ENCODE measurements around the gene SLC5A2. TPM values are rescaled to one million over a fixed set of nuclear protein-coding genes. Genes with fewer than 3 reads are reported as not detected.

SLC5A2 gene
- total and polyA plus RNA-seq, 2 of the 13 experiments (the other 11 are each of a cell fraction or from before 2014, with no cell fraction given), result 0.24 to 0.97 TPM

DNA sequence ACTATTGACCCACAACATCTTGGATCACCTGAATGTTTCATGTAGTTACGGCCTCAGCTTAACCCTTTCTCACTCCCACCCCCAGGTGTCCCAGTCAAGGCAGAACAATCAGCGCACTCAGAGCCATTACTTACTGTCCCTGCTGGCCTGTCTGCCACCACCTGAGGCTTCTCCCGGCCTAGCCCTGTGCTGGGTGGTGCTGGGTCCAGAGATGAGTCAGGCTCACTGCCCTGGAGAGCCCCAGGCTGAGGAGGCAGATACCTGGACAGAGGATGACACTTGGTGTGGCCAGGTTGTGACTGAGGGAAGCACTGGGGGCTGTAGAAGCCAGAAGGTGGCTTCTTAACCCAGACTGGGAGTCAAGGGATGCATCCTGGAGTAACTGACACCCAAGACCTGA, 4.0 kb upstream of the SLC5A2 start:
- ChIA-PET POLR2A (interaction anchor here (1.5 to 5.0 kb wide), 4 partner anchors 20 to 234 kb away, joined by 4 to 110 read pairs (median 10); partner anchors contain the start of gene ARMC5), CTCF (ENCODE audit: low intra/inter-chr PET ratio, low total read pairs) (no interaction called here)
- no peaks in the 10 kb centered on the region for H3K79me2 ChIP-seq (ENCODE audit: insufficient read depth, low read length)
- H3K4me2 ChIP-seq (ENCODE audit: low read depth, low read length), result no peak overlapping the region
- WGBS (ENCODE audit: low lambda C conversion rate), result 60% methylated on average over 3 of the region's 3 CpGs
- in situ Hi-C loops (cut with HindIII; ENCODE audit: extremely low pct_ligation_motif_present, low pct_unique_long_range_greater_than_20kb) (no loop called here), intact Hi-C loops (cut with micrococcal nuclease; ENCODE audit: unreplicated experiment) (loop anchor here (5.0 kb wide), 1 partner anchor 218 kb away; no protein-coding TSS in a partner anchor)
- TF ChIP-seq TCF7 (IDR thresholded peaks at IDR 0.05; ENCODE audit: low read depth) (no peak), ZNF605 (CRISPR knock-in tag; IDR thresholded peaks at IDR 0.05) (0 out of 2 replicates have a peak, but pooled peaks have one; percentile 30), ZNF720 (CRISPR knock-in tag; IDR thresholded peaks at IDR 0.05) (no peak), MTF1 (CRISPR knock-in tag; IDR thresholded peaks at IDR 0.05) (no peak), ZNF782 (CRISPR knock-in tag; IDR thresholded peaks at IDR 0.05; ENCODE audit: borderline replicate concordance) (no peak), AHR (CRISPR knock-in tag; IDR thresholded peaks at IDR 0.05) (no peak)
- TF ChIP-seq, protein P1, sequence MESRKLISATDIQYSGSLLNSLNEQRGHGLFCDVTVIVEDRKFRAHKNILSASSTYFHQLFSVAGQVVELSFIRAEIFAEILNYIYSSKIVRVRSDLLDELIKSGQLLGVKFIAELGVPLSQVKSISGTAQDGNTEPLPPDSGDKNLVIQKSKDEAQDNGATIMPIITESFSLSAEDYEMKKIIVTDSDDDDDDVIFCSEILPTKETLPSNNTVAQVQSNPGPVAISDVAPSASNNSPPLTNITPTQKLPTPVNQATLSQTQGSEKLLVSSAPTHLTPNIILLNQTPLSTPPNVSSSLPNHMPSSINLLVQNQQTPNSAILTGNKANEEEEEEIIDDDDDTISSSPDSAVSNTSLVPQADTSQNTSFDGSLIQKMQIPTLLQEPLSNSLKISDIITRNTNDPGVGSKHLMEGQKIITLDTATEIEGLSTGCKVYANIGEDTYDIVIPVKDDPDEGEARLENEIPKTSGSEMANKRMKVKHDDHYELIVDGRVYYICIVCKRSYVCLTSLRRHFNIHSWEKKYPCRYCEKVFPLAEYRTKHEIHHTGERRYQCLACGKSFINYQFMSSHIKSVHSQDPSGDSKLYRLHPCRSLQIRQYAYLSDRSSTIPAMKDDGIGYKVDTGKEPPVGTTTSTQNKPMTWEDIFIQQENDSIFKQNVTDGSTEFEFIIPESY (CRISPR knock-in tag; IDR thresholded peaks at IDR 0.05), result peak; percentile 32; the same call in 1 of the 2 replicates
- TF ChIP-seq, protein P2, sequence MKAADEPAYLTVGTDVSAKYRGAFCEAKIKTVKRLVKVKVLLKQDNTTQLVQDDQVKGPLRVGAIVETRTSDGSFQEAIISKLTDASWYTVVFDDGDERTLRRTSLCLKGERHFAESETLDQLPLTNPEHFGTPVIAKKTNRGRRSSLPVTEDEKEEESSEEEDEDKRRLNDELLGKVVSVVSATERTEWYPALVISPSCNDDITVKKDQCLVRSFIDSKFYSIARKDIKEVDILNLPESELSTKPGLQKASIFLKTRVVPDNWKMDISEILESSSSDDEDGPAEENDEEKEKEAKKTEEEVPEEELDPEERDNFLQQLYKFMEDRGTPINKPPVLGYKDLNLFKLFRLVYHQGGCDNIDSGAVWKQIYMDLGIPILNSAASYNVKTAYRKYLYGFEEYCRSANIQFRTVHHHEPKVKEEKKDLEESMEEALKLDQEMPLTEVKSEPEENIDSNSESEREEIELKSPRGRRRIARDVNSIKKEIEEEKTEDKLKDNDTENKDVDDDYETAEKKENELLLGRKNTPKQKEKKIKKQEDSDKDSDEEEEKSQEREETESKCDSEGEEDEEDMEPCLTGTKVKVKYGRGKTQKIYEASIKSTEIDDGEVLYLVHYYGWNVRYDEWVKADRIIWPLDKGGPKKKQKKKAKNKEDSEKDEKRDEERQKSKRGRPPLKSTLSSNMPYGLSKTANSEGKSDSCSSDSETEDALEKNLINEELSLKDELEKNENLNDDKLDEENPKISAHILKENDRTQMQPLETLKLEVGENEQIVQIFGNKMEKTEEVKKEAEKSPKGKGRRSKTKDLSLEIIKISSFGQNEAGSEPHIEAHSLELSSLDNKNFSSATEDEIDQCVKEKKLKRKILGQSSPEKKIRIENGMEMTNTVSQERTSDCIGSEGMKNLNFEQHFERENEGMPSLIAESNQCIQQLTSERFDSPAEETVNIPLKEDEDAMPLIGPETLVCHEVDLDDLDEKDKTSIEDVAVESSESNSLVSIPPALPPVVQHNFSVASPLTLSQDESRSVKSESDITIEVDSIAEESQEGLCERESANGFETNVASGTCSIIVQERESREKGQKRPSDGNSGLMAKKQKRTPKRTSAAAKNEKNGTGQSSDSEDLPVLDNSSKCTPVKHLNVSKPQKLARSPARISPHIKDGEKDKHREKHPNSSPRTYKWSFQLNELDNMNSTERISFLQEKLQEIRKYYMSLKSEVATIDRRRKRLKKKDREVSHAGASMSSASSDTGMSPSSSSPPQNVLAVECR (CRISPR knock-in tag; IDR thresholded peaks at IDR 0.05; ENCODE audit: borderline replicate concordance), result no peak
- ATAC-seq (no peak), FAIRE-seq (no peak), DNase-seq (ENCODE audit: low spot score) (no peak)
- no peak overlapping the region for H3K27ac ChIP-seq (ENCODE audit: extremely low read length, insufficient read depth, low read length)
- no peak overlapping the region for H3K9ac ChIP-seq (ENCODE audit: insufficient read depth, low read depth, low read length)
- peaks cover 63% of the 10 kb centered on the region for H3K4me1 ChIP-seq (ENCODE audit: insufficient read depth, low read length)
- H2AFZ ChIP-seq (ENCODE audit: low read length), result no peak overlapping the region
- peaks cover 0 to 21% of the 10 kb centered on the region in 2 experiments; a peak in 4 of 5 replicates for H3K27me3 ChIP-seq (ENCODE audit: control insufficient read depth in 1 of 2, insufficient read depth in 2 of 2, low read length in 2 of 2)
- H3K4me3 ChIP-seq (replicated peaks in 1 of 3; ENCODE audit: insufficient read depth in 1 of 3, low read depth in 2 of 3, low read length in 3 of 3), result no peak overlapping the region
- no peaks in the 10 kb centered on the region for H4K20me1 ChIP-seq (ENCODE audit: insufficient read depth, low read length)
- no peaks in the 10 kb centered on the region for H3K36me3 ChIP-seq (replicated peaks in 1 of 2; ENCODE audit: control insufficient read depth in 1 of 2, insufficient read depth in 2 of 2, low read length in 2 of 2)
- no peaks in the 10 kb centered on the region for H3K9me3 ChIP-seq (ENCODE audit: low read length)
- no TSS peak for BruUV-seq (replicated peaks)
